Thyroid gland (tissue), 4 donors: Measurements from ENCODE around the gene PTPRN2. TPM values are rescaled to one million over a fixed set of nuclear protein-coding genes. Genes with fewer than 3 reads are reported as not detected.

ENCODE experiments used
- DNase-seq, 2 donors: peaks; one replicate each; pipeline ENCODE4 v3.0.0-alpha.2; 2019
- H3K27ac ChIP-seq, 3 donors: fragments of 200-600 bp; sonication (generic); 1 replicate in 2 of 3; 2 replicates in 1 of 3; pipeline ENCODE4 v1.5.1; 2016 to 2019; ENCODE audit warnings: mild to moderate bottlenecking in 1 of 3, moderate library complexity in 1 of 3
- H3K27me3 ChIP-seq: fragments of 200-600 bp; sonication (generic); one replicate; pipeline ENCODE4 v1.5.1; 2019
- H3K36me3 ChIP-seq, 2 donors: fragments of 200-600 bp; sonication (generic); one replicate each; pipeline ENCODE4 v1.5.1; 2016 to 2019
- H3K4me1 ChIP-seq, 2 donors: fragments of 200-600 bp; sonication (generic); one replicate each; pipeline ENCODE4 v1.5.1; 2017 to 2019
- H3K4me3 ChIP-seq, 3 donors: fragments of 200-600 bp; sonication (generic); replicated peaks in 1 of 3; 1 replicate in 2 of 3; 2 replicates in 1 of 3; pipeline ENCODE4 v1.5.1; 2016; ENCODE audit warnings: mild to moderate bottlenecking in 1 of 3
- H3K9me3 ChIP-seq: fragments of 200-600 bp; sonication (generic); one replicate; pipeline ENCODE4 v1.5.1; 2017
- POLR2A ChIP-seq, 2 donors: fragments of 450-650 bp; IDR thresholded peaks; one replicate each; pipeline ENCODE4 v1.6.1; 2017; ENCODE audit warnings: antibody characterized with exemption in 2 of 2, mild to moderate bottlenecking in 2 of 2, moderate library complexity in 1 of 2
- WGBS, 2 donors: methylation state at CpG; one replicate each; pipeline ENCODE4 v1.1.5; 2017; 5-methylcytosine and 5-hydroxymethylcytosine counted together
- intact Hi-C: fragments of 100-400 bp; cut with DNase I; formaldehyde crosslinking; loops from one replicate; pipeline ENCODE4 v1.15.1; 2023
- total RNA-seq, 4 donors: library from RNA; depleted of rRNA; stranded (reverse); fragments of >200 nt; gene quantifications; one replicate each; pipeline ENCODE4 v1.2.3, GENCODE V29; 2016
- TF ChIP-seq, protein P1 (sequence below), 6 experiments: fragments of 200-600 bp in 3 of 6; fragments of 450-650 bp in 3 of 6; sonication (generic) in 3 of 6; IDR thresholded peaks; one replicate each; pipeline ENCODE4 v1.5.1; 2016 to 2019; ENCODE audit warnings: antibody characterized with exemption in 6 of 6, mild to moderate bottlenecking in 2 of 6, inconsistent platforms in 1 of 6, moderate library complexity in 1 of 6

PTPRN2 gene
- total RNA-seq, 4 donors from 2014 or later: 4.2 to 9.9 (median 7.7) TPM

DNA sequence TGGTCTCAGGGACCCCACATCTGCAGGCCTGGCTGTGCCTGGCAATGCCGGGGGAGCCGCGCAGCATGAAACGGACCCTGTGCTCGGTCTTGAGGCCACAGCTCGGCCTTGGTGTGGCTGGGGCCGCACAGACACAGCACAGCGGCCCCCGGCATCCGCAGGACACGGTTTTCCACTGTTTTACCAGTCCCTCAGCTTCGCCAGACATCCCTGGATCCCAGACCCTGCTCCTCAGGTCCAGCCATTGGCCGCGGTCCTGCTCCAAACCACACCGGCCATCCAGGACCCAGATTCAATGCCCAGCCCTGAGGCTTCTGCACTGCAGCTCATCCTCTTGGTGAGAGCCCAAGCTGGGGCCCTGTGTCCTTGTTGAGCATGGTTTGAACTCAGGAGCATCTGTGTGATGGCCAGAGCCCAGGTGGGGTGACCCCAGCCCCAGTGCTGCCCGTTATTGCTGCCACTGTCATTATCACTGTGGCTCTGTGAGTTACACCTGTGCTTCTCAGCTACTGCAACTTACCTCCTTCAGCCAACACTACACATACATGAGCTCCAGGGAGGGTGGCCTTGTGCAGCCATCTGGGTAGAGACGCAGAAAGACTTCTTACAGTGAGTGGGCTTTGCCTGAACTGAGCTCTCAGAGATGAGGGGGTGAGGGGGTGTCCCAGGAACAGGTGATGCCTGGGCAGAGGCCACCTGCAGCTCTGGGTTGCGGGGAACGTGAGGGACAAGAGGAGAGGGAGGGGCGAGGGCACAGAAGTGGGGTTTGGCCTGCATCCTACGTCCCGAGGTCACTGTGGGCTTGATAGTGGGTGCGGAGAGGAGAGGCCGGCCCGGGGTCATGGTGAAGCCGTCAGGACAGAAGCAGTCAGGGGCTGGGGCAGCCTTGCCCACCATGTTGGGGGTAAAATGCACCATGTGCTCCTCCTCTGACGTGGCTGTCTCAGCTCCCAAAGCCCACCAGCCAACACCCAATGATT, 567.6 kb downstream of the PTPRN2 start:
- no peaks in the 10 kb centered on the region for H3K36me3 ChIP-seq
- no peak for DNase-seq
- no peaks in the 10 kb centered on the region for H3K27me3 ChIP-seq
- intact Hi-C loops: no loop called here
- H3K9me3 ChIP-seq: no peaks in the 10 kb centered on the region
- TF ChIP-seq, protein P1, sequence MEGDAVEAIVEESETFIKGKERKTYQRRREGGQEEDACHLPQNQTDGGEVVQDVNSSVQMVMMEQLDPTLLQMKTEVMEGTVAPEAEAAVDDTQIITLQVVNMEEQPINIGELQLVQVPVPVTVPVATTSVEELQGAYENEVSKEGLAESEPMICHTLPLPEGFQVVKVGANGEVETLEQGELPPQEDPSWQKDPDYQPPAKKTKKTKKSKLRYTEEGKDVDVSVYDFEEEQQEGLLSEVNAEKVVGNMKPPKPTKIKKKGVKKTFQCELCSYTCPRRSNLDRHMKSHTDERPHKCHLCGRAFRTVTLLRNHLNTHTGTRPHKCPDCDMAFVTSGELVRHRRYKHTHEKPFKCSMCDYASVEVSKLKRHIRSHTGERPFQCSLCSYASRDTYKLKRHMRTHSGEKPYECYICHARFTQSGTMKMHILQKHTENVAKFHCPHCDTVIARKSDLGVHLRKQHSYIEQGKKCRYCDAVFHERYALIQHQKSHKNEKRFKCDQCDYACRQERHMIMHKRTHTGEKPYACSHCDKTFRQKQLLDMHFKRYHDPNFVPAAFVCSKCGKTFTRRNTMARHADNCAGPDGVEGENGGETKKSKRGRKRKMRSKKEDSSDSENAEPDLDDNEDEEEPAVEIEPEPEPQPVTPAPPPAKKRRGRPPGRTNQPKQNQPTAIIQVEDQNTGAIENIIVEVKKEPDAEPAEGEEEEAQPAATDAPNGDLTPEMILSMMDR (IDR thresholded peaks at IDR 0.05): no peak
- TF ChIP-seq POLR2A (IDR thresholded peaks at IDR 0.05): no peak
- no peak overlapping the region for H3K4me3 ChIP-seq
- WGBS, 2 donors: 92 to 93% methylated on average over 26 to 27 of the region's 27 CpGs
- H3K27ac ChIP-seq: no peak overlapping the region
- peaks cover 0 to 10% of the 10 kb centered on the region in 2 donors for H3K4me1 ChIP-seq

DNA sequence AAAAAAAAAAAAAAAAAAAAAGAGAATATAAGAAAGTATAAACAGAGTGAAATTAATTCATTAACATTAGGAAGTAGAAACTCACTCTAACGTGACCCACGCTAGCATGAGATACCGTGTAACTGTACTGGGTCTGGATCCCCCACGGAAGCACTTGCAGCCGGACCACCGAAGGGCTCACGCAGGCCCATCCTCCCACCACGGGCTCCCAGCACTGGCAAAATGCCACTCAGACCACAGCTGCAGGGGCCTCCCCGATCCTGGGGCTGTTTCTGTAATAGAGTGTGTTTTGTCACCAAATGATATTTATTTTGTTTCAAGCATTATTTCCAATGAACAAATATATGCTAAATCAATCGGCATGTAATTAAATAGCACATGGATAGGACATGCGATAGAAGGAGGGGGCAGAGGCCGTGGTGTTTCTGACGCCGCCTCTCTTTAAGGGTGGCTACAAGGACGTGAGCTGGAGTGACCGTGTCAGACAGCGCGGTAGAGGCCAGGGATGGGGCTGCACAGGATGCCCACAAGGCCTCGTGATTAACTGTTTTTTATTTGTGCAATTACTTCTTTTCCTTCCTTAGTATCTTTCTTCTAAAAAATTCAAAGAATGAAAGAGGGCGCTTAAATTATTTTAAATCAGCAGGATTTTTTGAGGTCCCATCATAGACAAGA, 568.5 kb downstream of the PTPRN2 start:
- Histone ChIP-seq H3K27ac (no peak overlapping the region), H3K27me3 (no peaks in the 10 kb centered on the region), H3K4me1 (peaks cover 0 to 11% of the 10 kb centered on the region in 2 donors), H3K36me3 (no peaks in the 10 kb centered on the region), H3K9me3 (no peaks in the 10 kb centered on the region), H3K4me3 (no peak overlapping the region)
- TF ChIP-seq, protein P1 (IDR thresholded peaks at IDR 0.05): no peak
- no peak for TF ChIP-seq POLR2A (IDR thresholded peaks at IDR 0.05)
- DNase-seq: no peak
- intact Hi-C loops: no loop called here
- WGBS, 2 donors: 85 to 87% methylated on average over 20 of the region's 20 CpGs

DNA sequence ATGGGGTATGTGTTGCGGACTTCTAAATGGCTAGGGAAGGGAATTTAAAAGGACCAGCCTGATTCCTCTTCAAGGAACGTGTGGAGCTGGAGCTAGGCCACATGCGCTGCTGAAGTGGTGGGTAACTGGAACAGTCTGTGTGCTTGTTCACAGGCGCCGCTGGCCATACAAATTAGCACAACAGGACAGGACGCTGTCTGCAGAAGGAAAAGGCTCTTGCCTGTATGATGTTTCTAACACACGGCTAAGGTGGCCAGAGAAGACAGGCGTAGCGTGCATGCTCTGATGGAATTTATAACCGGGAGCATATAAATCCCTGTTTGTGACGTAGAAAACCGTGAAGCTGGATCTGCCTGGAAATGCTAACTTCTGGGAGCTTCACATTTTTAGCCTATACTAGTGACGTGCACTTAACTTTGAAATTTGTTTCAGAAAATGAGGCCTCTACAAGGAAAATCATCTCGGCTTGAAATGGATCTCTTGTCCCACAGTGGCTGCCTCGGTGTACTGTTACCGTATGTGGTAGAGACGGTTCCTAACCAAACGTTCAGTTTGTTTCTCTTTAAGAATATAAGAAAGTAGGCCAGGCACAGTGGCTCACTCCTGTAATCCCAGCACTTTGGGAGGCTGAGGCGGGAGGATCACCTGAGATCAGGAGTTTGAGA, 569.4 kb downstream of the PTPRN2 start:
- Histone ChIP-seq H3K9me3 (no peaks in the 10 kb centered on the region), H3K36me3 (no peaks in the 10 kb centered on the region), H3K27me3 (no peaks in the 10 kb centered on the region), H3K4me1 (peaks cover 0 to 11% of the 10 kb centered on the region in 2 donors), H3K27ac (no peak overlapping the region), H3K4me3 (no peak overlapping the region)
- intact Hi-C loops: no loop called here
- TF ChIP-seq, protein P1 (IDR thresholded peaks at IDR 0.05): no peak
- TF ChIP-seq POLR2A (IDR thresholded peaks at IDR 0.05): no peak
- WGBS, 2 donors: 92 to 94% methylated on average over 19 of the region's 19 CpGs
- no peak for DNase-seq

DNA sequence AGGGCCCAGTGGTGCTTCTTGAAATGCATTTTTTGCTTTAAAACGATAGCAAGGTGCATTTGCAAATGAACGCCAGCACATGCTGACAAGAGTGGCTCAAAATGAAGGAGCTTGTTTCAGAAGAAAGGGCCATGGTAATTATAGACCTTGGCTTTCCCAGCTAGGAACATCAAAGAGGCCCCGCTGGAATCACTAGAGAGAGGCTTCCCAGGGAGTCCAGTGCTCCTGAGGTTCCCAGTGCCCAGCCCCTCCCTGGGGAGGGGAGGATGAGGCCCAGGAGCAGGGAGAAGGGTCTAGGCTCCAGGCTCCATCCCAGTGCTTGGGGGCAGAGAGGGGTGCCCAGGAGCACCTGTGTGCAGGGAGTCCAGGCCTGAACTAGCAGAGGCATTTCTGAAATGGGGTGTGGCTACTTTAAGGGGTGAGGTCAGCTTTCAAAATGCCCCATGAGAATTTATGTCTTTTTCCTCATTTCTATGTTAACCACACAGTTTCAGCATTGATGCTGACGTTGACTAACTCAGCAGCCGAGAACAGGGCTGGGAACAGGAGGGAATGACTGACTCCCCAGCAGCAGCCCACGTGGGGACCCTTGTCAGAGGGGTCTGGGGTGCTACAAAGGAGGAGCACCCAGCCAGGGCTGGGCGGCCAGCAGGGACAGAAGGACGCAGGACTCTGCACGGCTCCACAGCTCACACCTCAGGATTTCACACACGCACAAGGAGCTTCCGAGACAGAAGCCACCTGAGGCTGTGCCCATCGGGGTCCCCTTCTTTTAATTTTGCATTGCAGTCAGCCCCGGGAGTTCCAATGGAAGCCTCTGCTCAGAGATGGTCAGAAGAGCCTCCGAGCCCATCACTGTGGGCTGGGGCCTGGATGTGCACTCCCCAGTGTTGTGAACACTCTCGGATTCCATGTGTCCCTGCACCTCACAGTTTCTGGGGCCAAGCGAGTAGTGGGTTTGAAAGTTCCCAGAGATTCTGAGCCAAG, 570.2 kb downstream of the PTPRN2 start:
- peaks cover 0 to 11% of the 10 kb centered on the region in 2 donors for H3K4me1 ChIP-seq
- no peak overlapping the region for H3K27ac ChIP-seq
- intact Hi-C loops: no loop called here
- H3K27me3 ChIP-seq: no peaks in the 10 kb centered on the region
- DNase-seq: no peak
- H3K36me3 ChIP-seq: no peaks in the 10 kb centered on the region
- 73 to 87% methylated on average over 11 to 16 of the region's 16 CpGs for WGBS, 2 donors
- TF ChIP-seq, protein P1 (IDR thresholded peaks at IDR 0.05): no peak
- no peak for TF ChIP-seq POLR2A (IDR thresholded peaks at IDR 0.05)
- no peak overlapping the region for H3K4me3 ChIP-seq
- no peaks in the 10 kb centered on the region for H3K9me3 ChIP-seq
